ENCODE data around the gene KIR2DL4. TPM values are rescaled to one million over a fixed set of nuclear protein-coding genes. Genes with fewer than 3 reads are reported as not detected.
"Not testable (repeated sequence)": the region's sequence is repeated elsewhere in the genome, so short reads cannot be mapped to it uniquely, and the experiment has no call there.

KIR2DL4 gene
- total RNA-seq, 4 donors from 2014 or later, result 0.83 to 0.85 TPM; not detected in 2

- H3K4me3 ChIP-seq, result no peak overlapping the region
- H3K4me1 ChIP-seq, result no peaks in the 10 kb centered on the region
- 50% methylated on average over 2 of the region's 2 CpGs for WGBS
- TF ChIP-seq POLR2A (IDR thresholded peaks at IDR 0.05) (no peak), CTCF (IDR thresholded peaks at IDR 0.05) (no peak), POLR2AphosphoS5 (IDR thresholded peaks at IDR 0.05) (no peak), EP300 (IDR thresholded peaks at IDR 0.05) (no peak)
- no peak overlapping the region for H3K27ac ChIP-seq
- H3K9me3 ChIP-seq, result no peaks in the 10 kb centered on the region
- H3K27me3 ChIP-seq, result no peaks in the 10 kb centered on the region
- DNase-seq (ENCODE audit: low spot score in 2 of 2), result no peak
- no peaks in the 10 kb centered on the region for H3K36me3 ChIP-seq
Measured at GRCh38 chr19:54850930-54851329, 47.5 kb downstream of the KIR2DL4 start.

GRCh38 chr19:54851353-54851752 is 47.9 kb downstream of the KIR2DL4 start:
- Histone ChIP-seq H3K36me3 (no peaks in the 10 kb centered on the region), H3K4me3 (no peak overlapping the region), H3K9me3 (no peaks in the 10 kb centered on the region), H3K27ac (no peak overlapping the region), H3K4me1 (no peaks in the 10 kb centered on the region), H3K27me3 (no peaks in the 10 kb centered on the region)
- no peak for TF ChIP-seq CTCF (IDR thresholded peaks at IDR 0.05)
- no peak for TF ChIP-seq EP300 (IDR thresholded peaks at IDR 0.05)
- WGBS, result 91% methylated on average over 7 of the region's 7 CpGs
- no peak for DNase-seq (ENCODE audit: low spot score in 2 of 2)

- H3K27ac ChIP-seq; H3K4me1 ChIP-seq; H3K9me3 ChIP-seq; H3K36me3 ChIP-seq; H3K4me3 ChIP-seq; DNase-seq (ENCODE audit: low spot score in 2 of 2); H3K27me3 ChIP-seq: not testable (repeated sequence)
- 63% methylated on average over 1 of the region's 1 CpG for WGBS
Measured at GRCh38 chr19:54855241-54855640, 51.8 kb downstream of the KIR2DL4 start.

GRCh38 chr19:54858476-54858875 is 55.1 kb downstream of the KIR2DL4 start:
- H3K36me3 ChIP-seq; H3K27me3 ChIP-seq; H3K4me3 ChIP-seq; DNase-seq (ENCODE audit: low spot score in 2 of 2); H3K4me1 ChIP-seq; H3K9me3 ChIP-seq; H3K27ac ChIP-seq: not testable (repeated sequence)
- 84% methylated on average over 3 of the region's 3 CpGs for WGBS

DNA sequence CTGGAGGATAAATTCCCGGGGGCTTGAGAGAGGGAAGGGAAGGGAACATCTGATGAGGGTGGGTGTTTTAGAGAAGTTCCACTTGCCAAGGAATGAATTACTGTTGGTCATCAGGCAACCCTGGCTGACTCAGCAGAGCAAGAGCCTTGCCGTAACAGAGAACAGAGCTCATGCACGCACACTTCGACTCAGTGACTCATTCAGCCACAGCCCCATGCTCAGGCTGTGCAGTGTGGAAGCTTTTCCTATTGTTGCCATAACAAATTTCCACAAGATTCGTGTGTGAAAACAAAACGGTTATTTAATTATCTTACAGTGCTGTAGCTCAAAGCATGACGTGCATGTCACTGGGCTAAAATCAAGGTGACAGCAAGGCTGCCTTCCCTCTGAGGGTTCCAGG is 56.0 kb downstream of the KIR2DL4 start:
- 69% methylated on average over 7 of the region's 7 CpGs for WGBS

DNA sequence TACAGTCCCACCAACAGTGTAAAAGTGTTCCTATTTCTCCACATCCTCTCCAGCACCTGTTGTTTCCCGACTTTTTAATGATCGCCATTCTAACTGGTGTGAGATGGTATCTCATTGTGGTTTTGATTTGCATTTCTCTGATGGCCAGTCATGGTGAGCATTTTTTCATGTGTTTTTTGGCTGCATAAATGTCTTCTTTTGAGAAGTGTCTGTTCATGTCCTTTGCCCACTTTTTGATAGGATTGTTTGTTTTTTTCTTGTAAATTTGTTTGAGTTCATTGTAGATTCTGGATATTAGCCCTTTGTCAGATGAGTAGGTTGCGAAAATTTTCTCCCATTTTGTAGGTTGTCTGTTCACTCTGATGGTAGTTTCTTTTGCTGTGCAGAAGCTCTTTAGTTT is 60.0 kb downstream of the KIR2DL4 start:
- WGBS, result 100% methylated on average over 2 of the region's 3 CpGs
- H3K9me3 ChIP-seq; H3K36me3 ChIP-seq; DNase-seq (ENCODE audit: low spot score in 2 of 2); H3K4me1 ChIP-seq; H3K27ac ChIP-seq; H3K4me3 ChIP-seq; H3K27me3 ChIP-seq: not testable (repeated sequence)

More for the DNA sequence above, 56.0 kb downstream of the KIR2DL4 start:
- not testable (repeated sequence) for H3K36me3 ChIP-seq; H3K4me3 ChIP-seq; H3K4me1 ChIP-seq; H3K27ac ChIP-seq; DNase-seq (ENCODE audit: low spot score in 2 of 2); H3K27me3 ChIP-seq; H3K9me3 ChIP-seq

Other genes starting within 250 kb of the KIR2DL4 start
- gene LILRA2, start 229.8 kb upstream of the KIR2DL4 start, total RNA-seq, result under 1 TPM in 1 of 4 donors, not detected in 3; 0.15 TPM
- gene LILRA1, start 210.0 kb upstream of the KIR2DL4 start, total RNA-seq, result not detected
- not detected for gene LILRB1, start 173.1 kb upstream of the KIR2DL4 start, total RNA-seq
- gene LILRB4, start 140.6 kb upstream of the KIR2DL4 start, total RNA-seq, result 1 to 10 TPM in 1 of 4 donors, under 1 TPM in 2, not detected in 1; 0.38 to 3.2 (median 0.86) TPM
- gene KIR3DL3, start 79.2 kb upstream of the KIR2DL4 start, total RNA-seq, result not detected
- gene KIR2DL3, start 65.1 kb upstream of the KIR2DL4 start, total RNA-seq, result not detected
- gene KIR2DL1, start 33.8 kb upstream of the KIR2DL4 start, total RNA-seq, result under 1 TPM in 1 of 4 donors, not detected in 3; 0.64 TPM
- not detected for gene KIR3DL1, start 12.9 kb downstream of the KIR2DL4 start, total RNA-seq
- gene KIR2DS4, start 29.1 kb downstream of the KIR2DL4 start, total RNA-seq, result not detected
- gene KIR3DL2, start 46.8 kb downstream of the KIR2DL4 start, total RNA-seq, result not detected
- gene FCAR, start 70.6 kb downstream of the KIR2DL4 start, total RNA-seq, result under 1 TPM in 1 of 4 donors, not detected in 3; 0.87 TPM
- not detected for gene NCR1, start 102.5 kb downstream of the KIR2DL4 start, total RNA-seq
- not detected for gene NLRP7, start 143.9 kb downstream of the KIR2DL4 start, total RNA-seq
- 10 to 100 TPM in 1 of 4 donors, 1 to 10 TPM in 3; 3.5 to 10.2 (median 7.3) TPM for gene NLRP2, start 162.8 kb downstream of the KIR2DL4 start, total RNA-seq
- 1 to 10 TPM in 2 of 4 donors, under 1 TPM in 1, not detected in 1; 0.42 to 2.6 (median 1.7) TPM for gene GP6, start 234.7 kb downstream of the KIR2DL4 start, total RNA-seq

Measured in suprapubic skin (tissue), 4 donors.